Hematopoietic multipotent progenitor cell treated with erythropoietin and hydrocortisone succinate and interleukin-3 and kit ligand, for 17 days (in vitro differentiated cells): ENCODE data around the gene CNGA2.

Experiments used
- DNase-seq: peaks from one replicate; pipeline ENCODE4 v3.0.0-alpha.2; 2015; ENCODE audit warnings: low spot score

The CNGA2 gene

GRCh38 chrX:151752847-151753246, 18.3 kb downstream of the CNGA2 start:
- DNase-seq, result no peak

- no peak for DNase-seq
Measured at GRCh38 chrX:151753313-151754046, 18.9 kb downstream of the CNGA2 start.

- DNase-seq, result no peak
Measured at GRCh38 chrX:151754047-151754429, 19.5 kb downstream of the CNGA2 start.

- DNase-seq, result no peak
Measured at GRCh38 chrX:151754641-151755215, 20.2 kb downstream of the CNGA2 start.

GRCh38 chrX:151759041-151759708, 24.6 kb downstream of the CNGA2 start:
- DNase-seq, result no peak

GRCh38 chrX:151762802-151763201, 28.3 kb downstream of the CNGA2 start:
- DNase-seq, result no peak

GRCh38 chrX:151763711-151764110, 29.2 kb downstream of the CNGA2 start:
- DNase-seq, result no peak

GRCh38 chrX:151765026-151765425, 30.5 kb downstream of the CNGA2 start:
- DNase-seq, result no peak

GRCh38 chrX:151771726-151772125, 37.2 kb downstream of the CNGA2 start:
- no peak for DNase-seq

- no peak for DNase-seq
Measured at GRCh38 chrX:151773434-151773833, 38.9 kb downstream of the CNGA2 start.

GRCh38 chrX:151774421-151774820, 39.9 kb downstream of the CNGA2 start:
- DNase-seq, result no peak

- DNase-seq, result no peak
Measured at GRCh38 chrX:151776181-151776731, 41.7 kb downstream of the CNGA2 start.

- no peak for DNase-seq
Measured at GRCh38 chrX:151776936-151777335, 42.4 kb downstream of the CNGA2 start.

- no peak for DNase-seq
Measured at GRCh38 chrX:151779258-151779657, 44.7 kb downstream of the CNGA2 start.

- DNase-seq, result no peak
Measured at GRCh38 chrX:151780621-151781020, 46.1 kb downstream of the CNGA2 start.

- no peak for DNase-seq
Measured at GRCh38 chrX:151789179-151789800, 54.7 kb downstream of the CNGA2 start.

GRCh38 chrX:151790481-151791160, 56.1 kb downstream of the CNGA2 start:
- no peak for DNase-seq

- no peak for DNase-seq
Measured at GRCh38 chrX:151791961-151792360, 57.4 kb downstream of the CNGA2 start.

GRCh38 chrX:151792505-151792904, 58.0 kb downstream of the CNGA2 start:
- DNase-seq, result no peak

GRCh38 chrX:151793886-151794285, 59.3 kb downstream of the CNGA2 start:
- DNase-seq, result no peak
